IMR-90 (cell line): ENCODE data around the gene DLGAP3. TPM values are rescaled to one million over a fixed set of nuclear protein-coding genes. Genes with fewer than 3 reads are reported as not detected.

Experiments
- ATAC-seq: fragments of 200-7000 bp; cut with Tn5 transposase; 2 replicates; pipeline ENCODE4 v1.9.1; 2020; ENCODE audit warnings: low read depth, mild to moderate bottlenecking, moderate library complexity
- BruUV-seq: library from RNA; stranded (reverse); fragments of 400-500 nt; replicated peaks from 2 replicates; lab custom pipeline; 2021; lab: Mats Ljungman, UMichigan
- CTCF ChIA-PET: fragments of 300-600 bp; formaldehyde crosslinking; extraction: SDS; loops from one replicate; lab custom pipeline; 2021; ENCODE audit warnings: antibody characterized with exemption; lab: Yijun Ruan, JAX
- POLR2A ChIA-PET: fragments of 300-600 bp; sonication (Branson Sonifier 250); formaldehyde crosslinking; loops from one replicate; lab custom pipeline; 2022; ENCODE audit warnings: antibody characterized with exemption; ENCODE audit not compliant: unreplicated experiment; lab: Charles Lee
- DNase-seq: peaks from one replicate; pipeline ENCODE4 v3.0.0; 2013
- H2AFZ ChIP-seq: replicated peaks from 2 replicates; pipeline ENCODE3; 2013; ENCODE audit warnings: low read length, mild to moderate bottlenecking; ENCODE audit not compliant: poor library complexity
- H2AK5ac ChIP-seq: 2 replicates; pipeline ENCODE4 v1.6.1; 2013; ENCODE audit warnings: low read depth, low read length, inconsistent platforms
- H2AK9ac ChIP-seq: replicated peaks from 2 replicates; pipeline ENCODE3; 2013; ENCODE audit warnings: mild to moderate bottlenecking, low read depth, low read length, moderate library complexity; ENCODE audit not compliant: poor library complexity
- H2BK120ac ChIP-seq: 2 replicates; pipeline ENCODE4 v1.6.1; 2013; ENCODE audit warnings: low read depth, low read length, inconsistent platforms
- H2BK15ac ChIP-seq: 3 replicates; pipeline ENCODE4 v1.6.1; 2013; ENCODE audit warnings: low read depth, low read length, inconsistent platforms
- H2BK20ac ChIP-seq: 2 replicates; pipeline ENCODE4 v1.6.1; 2013; ENCODE audit warnings: low read depth, mild to moderate bottlenecking, inconsistent platforms, low read length, moderate library complexity
- H2BK5ac ChIP-seq: 2 replicates; pipeline ENCODE4 v1.6.1; 2013; ENCODE audit warnings: mild to moderate bottlenecking, low read depth, low read length, inconsistent platforms; ENCODE audit not compliant: poor library complexity, severe bottlenecking
- H3K14ac ChIP-seq: replicated peaks from 2 replicates; pipeline ENCODE4 v1.6.1; 2013; ENCODE audit warnings: low read depth, low read length, inconsistent platforms
- H3K18ac ChIP-seq: 2 replicates; pipeline ENCODE4 v1.6.1; 2013; ENCODE audit warnings: low read depth, low read length, control low read depth
- H3K23ac ChIP-seq: 2 replicates; pipeline ENCODE4 v1.6.1; 2013; ENCODE audit warnings: low read depth, low read length, inconsistent platforms
- H3K27ac ChIP-seq: 2 replicates; pipeline ENCODE4 v1.5.1; 2013; ENCODE audit warnings: mild to moderate bottlenecking, control low read depth, low read length; ENCODE audit not compliant: insufficient read depth
- H3K27me3 ChIP-seq: 2 replicates; pipeline ENCODE4 v1.6.1; 2013; ENCODE audit warnings: low read length; ENCODE audit not compliant: control insufficient read depth, insufficient read depth
- H3K36me3 ChIP-seq: 2 replicates; pipeline ENCODE4 v1.6.1; 2013; ENCODE audit warnings: low read length, mixed read lengths; ENCODE audit not compliant: control insufficient read depth, insufficient read depth
- H3K4ac ChIP-seq: 2 replicates; pipeline ENCODE4 v1.6.1; 2013; ENCODE audit warnings: low read depth, low read length, inconsistent platforms
- H3K4me1 ChIP-seq: 2 replicates; pipeline ENCODE4 v1.6.1; 2013; ENCODE audit warnings: low read length, mixed read lengths; ENCODE audit not compliant: control insufficient read depth, insufficient read depth
- H3K4me2 ChIP-seq: 2 replicates; pipeline ENCODE4 v1.6.1; 2013; ENCODE audit warnings: low read depth, mild to moderate bottlenecking, control low read depth, low read length, moderate library complexity
- H3K4me3 ChIP-seq: 2 replicates; pipeline ENCODE4 v1.5.1; 2013; ENCODE audit warnings: low read depth, mild to moderate bottlenecking, control low read depth, low read length, moderate library complexity; ENCODE audit not compliant: insufficient read depth
- H3K56ac ChIP-seq: 2 replicates; pipeline ENCODE4 v1.6.1; 2013; ENCODE audit warnings: low read length, inconsistent platforms; ENCODE audit not compliant: insufficient read depth; ENCODE audit errors: extremely low read depth
- H3K79me1 ChIP-seq, 2 experiments: 2 replicates each; pipeline ENCODE4 v1.6.1; 2013; ENCODE audit warnings: low read length in 2 of 2, inconsistent platforms in 1 of 2, low read depth in 1 of 2
- H3K9ac ChIP-seq: 2 replicates; pipeline ENCODE4 v1.6.1; 2013; ENCODE audit warnings: low read depth, low read length, control low read depth
- H3K9me1 ChIP-seq: 2 replicates; pipeline ENCODE4 v1.6.1; 2013; ENCODE audit warnings: low read length, inconsistent platforms; ENCODE audit not compliant: insufficient read depth
- H3K9me3 ChIP-seq: 2 replicates; pipeline ENCODE4 v1.6.1; 2013; ENCODE audit warnings: low read length; ENCODE audit not compliant: control insufficient read depth, insufficient read depth
- H4K20me1 ChIP-seq: 2 replicates; pipeline ENCODE4 v1.6.1; 2013; ENCODE audit warnings: low read length, inconsistent platforms; ENCODE audit not compliant: insufficient read depth
- H4K5ac ChIP-seq: 2 replicates; pipeline ENCODE4 v1.6.1; 2013; ENCODE audit warnings: mild to moderate bottlenecking, low read depth, low read length, control low read depth
- H4K8ac ChIP-seq, 2 experiments: 2 replicates each; pipeline ENCODE4 v1.6.1; 2013; ENCODE audit warnings: low read depth in 2 of 2, low read length in 2 of 2, control low read depth in 1 of 2, inconsistent platforms in 1 of 2
- H4K91ac ChIP-seq: 2 replicates; pipeline ENCODE4 v1.6.1; 2013; ENCODE audit warnings: low read depth, low read length, inconsistent platforms; ENCODE audit not compliant: insufficient read depth
- CEBPB ChIP-seq: IDR thresholded peaks from 2 replicates; pipeline ENCODE4 v1.6.1; 2012; ENCODE audit warnings: low read depth, low read length, improper control_type of control experiment
- CHD1 ChIP-seq: IDR thresholded peaks from 2 replicates; pipeline ENCODE4 v1.6.1; 2012; ENCODE audit warnings: low read depth, low read length, improper control_type of control experiment
- MAFK ChIP-seq: IDR thresholded peaks from 2 replicates; pipeline ENCODE4 v1.6.1; 2012; ENCODE audit warnings: low read depth, low read length, improper control_type of control experiment
- POLR2A ChIP-seq: IDR thresholded peaks from 2 replicates; pipeline ENCODE4 v1.6.1; 2012; ENCODE audit warnings: mild to moderate bottlenecking, low read depth, low read length
- RAD21 ChIP-seq: IDR thresholded peaks from 2 replicates; pipeline ENCODE4 v1.6.1; 2012; ENCODE audit warnings: low read length, improper control_type of control experiment
- RCOR1 ChIP-seq: IDR thresholded peaks from 2 replicates; pipeline ENCODE4 v1.6.1; 2012; ENCODE audit warnings: mild to moderate bottlenecking, low read length, improper control_type of control experiment; ENCODE audit not compliant: insufficient replicate concordance
- dilution Hi-C: fragments of 300-500 bp; cut with HindIII; formaldehyde crosslinking; loops from one replicate; pipeline ENCODE4 v1.14.3; 2018; ENCODE audit warnings: low sequenced_read_pairs; ENCODE audit not compliant: unreplicated experiment
- in situ Hi-C: fragments of 300-500 bp; cut with MboI; formaldehyde crosslinking; loops from 3 replicates; pipeline ENCODE4 v1.14.3; 2019; ENCODE audit warnings: low sequenced_read_pairs, inconsistent platforms, mixed read lengths
- intact Hi-C: fragments of 100-400 bp; cut with micrococcal nuclease; formaldehyde crosslinking; loops from 2 replicates; pipeline ENCODE4 v1.10.0; 2022
- polyA plus RNA-seq, 3 experiments: library from polyadenylated mRNA; depleted of rRNA; stranded (reverse); fragments of >200 nt; gene quantifications; 2 replicates each; pipeline ENCODE4 v1.2.3, GENCODE V29; 2012; ENCODE audit warnings: low replicate concordance in 1 of 3
- total RNA-seq: library from RNA; depleted of rRNA; stranded (reverse); fragments of >200 nt; gene quantifications from 2 replicates; pipeline ENCODE4 v1.2.3, GENCODE V29; 2012
- TF ChIP-seq, protein P1 (sequence below): fragments of 150-350 bp; IDR thresholded peaks from 2 replicates; pipeline ENCODE4 v1.6.1; 2017; ENCODE audit warnings: mild to moderate bottlenecking, antibody characterized with exemption, low read length, low read depth
- TF ChIP-seq, protein P2 (sequence below): conservative IDR thresholded peaks from 2 replicates; pipeline ENCODE4 v1.5.1; 2012; ENCODE audit warnings: mild to moderate bottlenecking, low read depth, low read length, improper control_type of control experiment
- TF ChIP-seq, protein P3 (sequence below): fragments of 150-350 bp; IDR thresholded peaks from 2 replicates; pipeline ENCODE4 v1.6.1; 2016; ENCODE audit warnings: low read depth, mild to moderate bottlenecking, low read length, moderate library complexity, borderline replicate concordance

The DLGAP3 gene
- total and polyA plus RNA-seq, 2 of the 4 experiments (the other 2 are of a cell fraction) = 0.02 TPM; not detected in 1

DNA sequence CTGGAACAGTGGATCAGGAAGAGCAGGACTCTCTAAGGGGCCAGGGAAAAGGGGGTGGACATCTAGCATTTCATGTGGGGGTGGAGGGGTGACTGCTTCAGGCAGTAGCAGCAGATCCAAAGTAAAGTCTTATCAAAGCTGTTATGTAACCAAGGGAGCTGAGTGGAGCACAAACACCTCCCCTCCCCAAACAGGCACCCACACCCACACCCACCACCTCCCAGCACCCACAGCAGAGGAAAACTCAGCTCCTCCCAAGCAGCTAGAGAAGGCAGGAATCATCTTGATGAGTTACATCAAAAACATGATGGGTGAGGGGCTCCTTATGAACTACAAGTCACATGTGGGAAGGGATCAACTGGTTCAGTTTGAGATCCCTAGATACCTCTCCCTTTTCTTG, 6.0 kb downstream of the DLGAP3 start:
- no peaks in the 10 kb centered on the region for H3K36me3 ChIP-seq
- TF ChIP-seq RAD21 (no peak), MAFK (no peak), RCOR1 (no peak), CEBPB (no peak), CHD1 (no peak), POLR2A (no peak)
- TF ChIP-seq, protein P1, sequence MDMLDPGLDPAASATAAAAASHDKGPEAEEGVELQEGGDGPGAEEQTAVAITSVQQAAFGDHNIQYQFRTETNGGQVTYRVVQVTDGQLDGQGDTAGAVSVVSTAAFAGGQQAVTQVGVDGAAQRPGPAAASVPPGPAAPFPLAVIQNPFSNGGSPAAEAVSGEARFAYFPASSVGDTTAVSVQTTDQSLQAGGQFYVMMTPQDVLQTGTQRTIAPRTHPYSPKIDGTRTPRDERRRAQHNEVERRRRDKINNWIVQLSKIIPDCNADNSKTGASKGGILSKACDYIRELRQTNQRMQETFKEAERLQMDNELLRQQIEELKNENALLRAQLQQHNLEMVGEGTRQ = no peak
- TF ChIP-seq, protein P2, sequence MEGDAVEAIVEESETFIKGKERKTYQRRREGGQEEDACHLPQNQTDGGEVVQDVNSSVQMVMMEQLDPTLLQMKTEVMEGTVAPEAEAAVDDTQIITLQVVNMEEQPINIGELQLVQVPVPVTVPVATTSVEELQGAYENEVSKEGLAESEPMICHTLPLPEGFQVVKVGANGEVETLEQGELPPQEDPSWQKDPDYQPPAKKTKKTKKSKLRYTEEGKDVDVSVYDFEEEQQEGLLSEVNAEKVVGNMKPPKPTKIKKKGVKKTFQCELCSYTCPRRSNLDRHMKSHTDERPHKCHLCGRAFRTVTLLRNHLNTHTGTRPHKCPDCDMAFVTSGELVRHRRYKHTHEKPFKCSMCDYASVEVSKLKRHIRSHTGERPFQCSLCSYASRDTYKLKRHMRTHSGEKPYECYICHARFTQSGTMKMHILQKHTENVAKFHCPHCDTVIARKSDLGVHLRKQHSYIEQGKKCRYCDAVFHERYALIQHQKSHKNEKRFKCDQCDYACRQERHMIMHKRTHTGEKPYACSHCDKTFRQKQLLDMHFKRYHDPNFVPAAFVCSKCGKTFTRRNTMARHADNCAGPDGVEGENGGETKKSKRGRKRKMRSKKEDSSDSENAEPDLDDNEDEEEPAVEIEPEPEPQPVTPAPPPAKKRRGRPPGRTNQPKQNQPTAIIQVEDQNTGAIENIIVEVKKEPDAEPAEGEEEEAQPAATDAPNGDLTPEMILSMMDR = no peak
- TF ChIP-seq, protein P3, sequence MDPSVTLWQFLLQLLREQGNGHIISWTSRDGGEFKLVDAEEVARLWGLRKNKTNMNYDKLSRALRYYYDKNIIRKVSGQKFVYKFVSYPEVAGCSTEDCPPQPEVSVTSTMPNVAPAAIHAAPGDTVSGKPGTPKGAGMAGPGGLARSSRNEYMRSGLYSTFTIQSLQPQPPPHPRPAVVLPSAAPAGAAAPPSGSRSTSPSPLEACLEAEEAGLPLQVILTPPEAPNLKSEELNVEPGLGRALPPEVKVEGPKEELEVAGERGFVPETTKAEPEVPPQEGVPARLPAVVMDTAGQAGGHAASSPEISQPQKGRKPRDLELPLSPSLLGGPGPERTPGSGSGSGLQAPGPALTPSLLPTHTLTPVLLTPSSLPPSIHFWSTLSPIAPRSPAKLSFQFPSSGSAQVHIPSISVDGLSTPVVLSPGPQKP = no peak
- dilution Hi-C loops = no loop called here

More for the DNA sequence above, 6.0 kb downstream of the DLGAP3 start:
- no peak overlapping the region for H3K4me3 ChIP-seq
- H2BK15ac ChIP-seq = no peak overlapping the region
- ChIA-PET POLR2A (no interaction called here), CTCF (no interaction called here)
- peaks cover 24% of the 10 kb centered on the region for H3K27me3 ChIP-seq
- H2BK120ac ChIP-seq = no peak overlapping the region
- ATAC-seq = no peak
- H3K18ac ChIP-seq = no peak overlapping the region
- H4K5ac ChIP-seq = no peak overlapping the region
- H3K9me3 ChIP-seq = no peaks in the 10 kb centered on the region
- H3K79me1 ChIP-seq = no peaks in the 10 kb centered on the region
- no peak overlapping the region for H3K23ac ChIP-seq
- no peak overlapping the region for H2AFZ ChIP-seq
- no peak overlapping the region for H2AK9ac ChIP-seq
- intact Hi-C loops (no loop called here), in situ Hi-C loops (no loop called here)
- no peak overlapping the region for H2BK20ac ChIP-seq
- H3K4me1 ChIP-seq = no peaks in the 10 kb centered on the region
- H3K4me2 ChIP-seq = no peak overlapping the region
- no peak overlapping the region for H3K9ac ChIP-seq
- no peaks in the 10 kb centered on the region for H3K9me1 ChIP-seq
- H3K27ac ChIP-seq = no peak overlapping the region
- H3K14ac ChIP-seq = no peak overlapping the region
- BruUV-seq = no TSS peak
- no peak for DNase-seq
- H4K20me1 ChIP-seq = no peaks in the 10 kb centered on the region
- no peak overlapping the region for H2AK5ac ChIP-seq
- no peak overlapping the region for H3K4ac ChIP-seq
- H2BK5ac ChIP-seq = no peak overlapping the region
- no peak overlapping the region for H4K8ac ChIP-seq
- H4K91ac ChIP-seq = no peak overlapping the region
- H3K56ac ChIP-seq = no peak overlapping the region
